ENCODE data around the gene XCL1.

DNA sequence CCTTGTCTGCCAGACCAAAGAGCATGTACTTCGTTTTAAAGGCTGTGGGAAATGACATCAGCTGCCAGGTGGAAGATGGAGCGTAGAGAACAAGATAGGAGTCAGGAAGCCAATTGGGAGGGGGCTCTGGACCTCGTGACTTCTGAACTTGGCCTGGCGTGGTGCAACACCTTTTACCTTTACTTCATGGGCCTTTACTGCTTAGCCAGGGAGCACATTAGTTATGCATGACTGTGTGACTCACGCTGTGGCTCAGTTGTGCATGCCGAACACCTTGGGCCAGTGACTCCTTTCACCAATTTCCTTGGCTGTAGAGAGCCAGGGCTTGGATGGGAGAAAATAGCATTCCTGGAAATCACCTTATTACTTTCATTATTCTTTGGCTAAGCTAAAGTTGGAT, 7.2 kb downstream of the XCL1 start:
- TF ChIP-seq POLR2A (IDR thresholded peaks at IDR 0.05; ENCODE audit: low read depth, low read length) (no peak), POLR2AphosphoS5 (IDR thresholded peaks at IDR 0.05; ENCODE audit: low read depth, low read length) (no peak), TAF1 (IDR thresholded peaks at IDR 0.05; ENCODE audit: borderline replicate concordance, low read depth, low read length) (no peak)
